H9 (cell line): ENCODE measurements around the gene SNX12. TPM values are rescaled to one million over a fixed set of nuclear protein-coding genes. Genes with fewer than 3 reads are reported as not detected.

Experiments used
- DNase-seq: peaks from one replicate; pipeline ENCODE4 v3.0.0-alpha.2; 2017
- H2AFZ ChIP-seq: one replicate; pipeline ENCODE4 v1.6.1; 2013; ENCODE audit warnings: mild to moderate bottlenecking, low read length, control low read depth, moderate library complexity
- H2AK5ac ChIP-seq: 2 replicates; pipeline ENCODE4 v1.6.1; 2013; ENCODE audit warnings: low read length, control low read depth, mixed read lengths; ENCODE audit not compliant: insufficient read length
- H2BK120ac ChIP-seq: one replicate; pipeline ENCODE4 v1.6.1; 2013; ENCODE audit warnings: low read depth, mild to moderate bottlenecking, low read length, control low read depth, inconsistent platforms; ENCODE audit not compliant: poor library complexity, severe bottlenecking
- H2BK12ac ChIP-seq: 2 replicates; pipeline ENCODE4 v1.6.1; 2013; ENCODE audit warnings: low read length, control low read depth, mixed read lengths, low read depth; ENCODE audit not compliant: insufficient read length
- H2BK15ac ChIP-seq: 2 replicates; pipeline ENCODE4 v1.6.1; 2013; ENCODE audit warnings: low read depth, low read length, control low read depth
- H2BK20ac ChIP-seq: one replicate; pipeline ENCODE4 v1.6.1; 2013; ENCODE audit warnings: low read depth, mild to moderate bottlenecking, low read length, control low read depth, inconsistent platforms; ENCODE audit not compliant: poor library complexity, severe bottlenecking
- H2BK5ac ChIP-seq: 2 replicates; pipeline ENCODE4 v1.6.1; 2013; ENCODE audit warnings: low read length, control low read depth, mixed read lengths; ENCODE audit not compliant: insufficient read length
- H3K14ac ChIP-seq: 2 replicates; pipeline ENCODE4 v1.6.1; 2013; ENCODE audit warnings: low read length, control low read depth; ENCODE audit not compliant: insufficient read depth
- H3K18ac ChIP-seq: 2 replicates; pipeline ENCODE4 v1.6.1; 2013; ENCODE audit warnings: low read depth, mild to moderate bottlenecking, mixed read lengths, low read length, control low read depth; ENCODE audit not compliant: insufficient read length
- H3K23ac ChIP-seq: 2 replicates; pipeline ENCODE4 v1.6.1; 2013; ENCODE audit warnings: low read length, control low read depth, mixed read lengths, low read depth; ENCODE audit not compliant: insufficient read length
- H3K23me2 ChIP-seq: 2 replicates; pipeline ENCODE4 v1.6.1; 2013; ENCODE audit warnings: low read depth, mild to moderate bottlenecking, mixed read lengths, low read length, control low read depth; ENCODE audit not compliant: insufficient read length, poor library complexity, severe bottlenecking
- H3K27ac ChIP-seq: 2 replicates; pipeline ENCODE4 v1.5.1; 2013; ENCODE audit warnings: low read length, control low read depth, mixed read lengths, low read depth; ENCODE audit not compliant: insufficient read length
- H3K27me3 ChIP-seq: 2 replicates; pipeline ENCODE4 v1.6.1; 2013; ENCODE audit warnings: low read length, control low read depth, inconsistent platforms; ENCODE audit not compliant: insufficient read depth
- H3K4ac ChIP-seq: 2 replicates; pipeline ENCODE4 v1.6.1; 2013; ENCODE audit warnings: low read depth, mild to moderate bottlenecking, control low read depth, inconsistent platforms, low read length, moderate library complexity
- H3K4me1 ChIP-seq: 2 replicates; pipeline ENCODE4 v1.6.1; 2013; ENCODE audit warnings: low read length, control low read depth, inconsistent platforms; ENCODE audit not compliant: insufficient read depth
- H3K4me2 ChIP-seq: 2 replicates; pipeline ENCODE4 v1.6.1; 2013; ENCODE audit warnings: low read length, control low read depth, mixed read lengths; ENCODE audit not compliant: insufficient read length, insufficient read depth
- H3K56ac ChIP-seq: 2 replicates; pipeline ENCODE4 v1.6.1; 2013; ENCODE audit warnings: low read depth, mild to moderate bottlenecking, mixed read lengths, low read length, control low read depth; ENCODE audit not compliant: insufficient read length
- H3K79me1 ChIP-seq: 2 replicates; pipeline ENCODE4 v1.6.1; 2013; ENCODE audit warnings: low read depth, mild to moderate bottlenecking, moderate library complexity, low read length, control low read depth, inconsistent platforms; ENCODE audit not compliant: insufficient read depth, poor library complexity, severe bottlenecking
- H3K79me2 ChIP-seq: 2 replicates; pipeline ENCODE4 v1.6.1; 2013; ENCODE audit warnings: low read length, control low read depth, inconsistent platforms; ENCODE audit not compliant: insufficient read depth
- H3K9ac ChIP-seq: 2 replicates; pipeline ENCODE4 v1.6.1; 2013; ENCODE audit warnings: low read length, control low read depth, mixed read lengths; ENCODE audit not compliant: insufficient read length; ENCODE audit errors: extremely low read depth
- H3K9me3 ChIP-seq: one replicate; pipeline ENCODE4 v1.6.1; 2013; ENCODE audit warnings: low read depth, low read length, inconsistent platforms; ENCODE audit not compliant: control insufficient read depth
- H3T11ph ChIP-seq: one replicate; pipeline ENCODE4 v1.6.1; 2013; ENCODE audit warnings: mild to moderate bottlenecking, low read length, control low read depth, inconsistent platforms
- H4K20me1 ChIP-seq: one replicate; pipeline ENCODE4 v1.6.1; 2013; ENCODE audit not compliant: control insufficient read depth, insufficient read length, insufficient read depth
- H4K5ac ChIP-seq: 2 replicates; pipeline ENCODE4 v1.6.1; 2013; ENCODE audit warnings: low read depth, mild to moderate bottlenecking, mixed read lengths, low read length, control low read depth; ENCODE audit not compliant: insufficient read length
- H4K8ac ChIP-seq: replicated peaks from 2 replicates; pipeline ENCODE4 v1.6.1; 2013; ENCODE audit warnings: low read length, control low read depth, mixed read lengths, low read depth; ENCODE audit not compliant: insufficient read length
- H4K91ac ChIP-seq: 2 replicates; pipeline ENCODE4 v1.6.1; 2013; ENCODE audit warnings: low read depth, mild to moderate bottlenecking, moderate library complexity, mixed read lengths, low read length, control low read depth; ENCODE audit not compliant: insufficient read length
- H3K27ac Mint-ChIP-seq, 3 experiments: 2 replicates in 2 of 3; 3 replicates in 1 of 3; pipeline ENCODE4 v1.8.0; 2020 to 2021; ENCODE audit warnings: mixed read lengths in 3 of 3, mild to moderate bottlenecking in 1 of 3, moderate library complexity in 1 of 3
- H3K27me3 Mint-ChIP-seq: 2 replicates; pipeline ENCODE4 v1.8.0; 2021; ENCODE audit warnings: low read depth, mild to moderate bottlenecking, moderate library complexity, mixed read lengths
- H3K36me3 Mint-ChIP-seq, 3 experiments: 2 replicates in 2 of 3; 3 replicates in 1 of 3; pipeline ENCODE4 v1.8.0; 2020 to 2021; ENCODE audit warnings: low read depth in 3 of 3, mixed read lengths in 3 of 3; ENCODE audit not compliant: insufficient read depth in 1 of 3
- H3K4me1 Mint-ChIP-seq, 2 experiments: 2 replicates each; pipeline ENCODE4 v1.8.0; 2020; ENCODE audit warnings: mixed read lengths in 2 of 2
- H3K4me3 Mint-ChIP-seq, 2 experiments: 2 replicates in 1 of 2; 3 replicates in 1 of 2; pipeline ENCODE4 v1.8.0; 2020 to 2021; ENCODE audit warnings: mild to moderate bottlenecking in 2 of 2, mixed read lengths in 2 of 2, moderate library complexity in 1 of 2
- H3K9me3 Mint-ChIP-seq, 2 experiments: 2 replicates in 1 of 2; 3 replicates in 1 of 2; pipeline ENCODE4 v1.8.0; 2020; ENCODE audit warnings: mild to moderate bottlenecking in 2 of 2, mixed read lengths in 2 of 2, moderate library complexity in 1 of 2
- WGBS: extraction: QIAGEN DNeasy Blood & Tissue Kit; methylation state at CpG from one replicate; pipeline ENCODE4 v1.1.7; 2013; ENCODE audit warnings: missing lambda C conversion rate, low lambda C conversion rate, mixed read lengths; ENCODE audit not compliant: insufficient read length; ENCODE audit errors: extremely low coverage; 5-methylcytosine and 5-hydroxymethylcytosine counted together
- total RNA-seq: library from RNA; stranded (reverse); gene quantifications from 2 replicates; pipeline ENCODE4 v1.2.1, GENCODE V29; 2021
- TF ChIP-seq, protein P1 (sequence below): fragments of 200-600 bp; sonication (generic); conservative IDR thresholded peaks from 3 replicates; pipeline ENCODE4 v1.8.0; 2021; ENCODE audit warnings: antibody characterized with exemption, mild to moderate bottlenecking

The SNX12 gene
- total RNA-seq, 1 experiment from 2014 or later, result 69.1 TPM

DNA sequence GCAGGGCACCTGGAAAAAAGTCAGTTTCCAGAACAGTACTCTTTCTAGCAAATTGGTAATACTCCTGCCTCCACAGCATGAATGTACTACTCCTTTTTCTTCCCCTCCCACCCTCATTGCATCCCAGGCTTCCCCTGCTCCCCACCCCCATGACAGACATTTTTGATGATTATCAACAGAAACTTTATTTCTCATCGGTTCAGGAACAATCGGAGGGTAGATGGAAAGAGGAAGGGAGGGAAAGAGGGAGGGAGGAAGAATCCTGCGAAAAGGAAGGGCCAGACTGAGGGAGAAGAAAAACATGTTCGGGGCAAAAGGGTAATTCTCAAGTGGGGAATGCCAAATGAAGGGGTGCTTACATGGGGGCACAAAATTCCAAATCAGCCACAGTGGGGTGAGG is 39.1 kb upstream of the SNX12 start:
- H3K4me3 Mint-ChIP-seq, result no peak overlapping the region
- WGBS, result no CpG with 5 or more reads among the region's 4 CpGs

More for the DNA sequence above, 39.1 kb upstream of the SNX12 start:
- H3K18ac ChIP-seq, result no peak overlapping the region
- H3K23ac ChIP-seq, result no peak overlapping the region
- no peaks in the 10 kb centered on the region for H3K79me2 ChIP-seq
- no peaks in the 10 kb centered on the region for H3K23me2 ChIP-seq
- no peak overlapping the region for H2BK120ac ChIP-seq
- no peak overlapping the region for H3K27ac ChIP-seq
- no peaks in the 10 kb centered on the region for H3K79me1 ChIP-seq
- no peak overlapping the region for H3K56ac ChIP-seq
- H2AFZ ChIP-seq, result no peak overlapping the region
- H3K36me3 Mint-ChIP-seq, result peaks cover 2 to 8% (median 5%) of the 10 kb centered on the region in 3 experiments; a peak in 3 of 7 replicates
- H3K27ac Mint-ChIP-seq, result no peak overlapping the region
- no peak overlapping the region for H4K8ac ChIP-seq
- no peak overlapping the region for H2BK15ac ChIP-seq
- no peak overlapping the region for H2BK12ac ChIP-seq
- H3K9me3 ChIP-seq, result peaks cover 20% of the 10 kb centered on the region
- H4K20me1 ChIP-seq, result no peaks in the 10 kb centered on the region
- no peak overlapping the region for H4K5ac ChIP-seq
- DNase-seq, result no peak
- no peak overlapping the region for H3K9ac ChIP-seq
- no peaks in the 10 kb centered on the region for H3K27me3 ChIP-seq
- no peak overlapping the region for H2BK5ac ChIP-seq
- no peak overlapping the region for H3K4ac ChIP-seq
- no peak overlapping the region for H2BK20ac ChIP-seq
- H3K4me2 ChIP-seq, result no peak overlapping the region
- H3K27me3 Mint-ChIP-seq, result peaks cover 58% of the 10 kb centered on the region
- peaks cover 5% of the 10 kb centered on the region; the same call in 1 of the 2 replicates for H3K4me1 ChIP-seq
- H4K91ac ChIP-seq, result no peak overlapping the region
- H3K4me1 Mint-ChIP-seq, result peaks cover 20 to 39% of the 10 kb centered on the region in 2 experiments
- no peak overlapping the region for H2AK5ac ChIP-seq
- H3K9me3 Mint-ChIP-seq, result peaks cover 80 to 86% of the 10 kb centered on the region in 2 experiments
- TF ChIP-seq, protein P1, sequence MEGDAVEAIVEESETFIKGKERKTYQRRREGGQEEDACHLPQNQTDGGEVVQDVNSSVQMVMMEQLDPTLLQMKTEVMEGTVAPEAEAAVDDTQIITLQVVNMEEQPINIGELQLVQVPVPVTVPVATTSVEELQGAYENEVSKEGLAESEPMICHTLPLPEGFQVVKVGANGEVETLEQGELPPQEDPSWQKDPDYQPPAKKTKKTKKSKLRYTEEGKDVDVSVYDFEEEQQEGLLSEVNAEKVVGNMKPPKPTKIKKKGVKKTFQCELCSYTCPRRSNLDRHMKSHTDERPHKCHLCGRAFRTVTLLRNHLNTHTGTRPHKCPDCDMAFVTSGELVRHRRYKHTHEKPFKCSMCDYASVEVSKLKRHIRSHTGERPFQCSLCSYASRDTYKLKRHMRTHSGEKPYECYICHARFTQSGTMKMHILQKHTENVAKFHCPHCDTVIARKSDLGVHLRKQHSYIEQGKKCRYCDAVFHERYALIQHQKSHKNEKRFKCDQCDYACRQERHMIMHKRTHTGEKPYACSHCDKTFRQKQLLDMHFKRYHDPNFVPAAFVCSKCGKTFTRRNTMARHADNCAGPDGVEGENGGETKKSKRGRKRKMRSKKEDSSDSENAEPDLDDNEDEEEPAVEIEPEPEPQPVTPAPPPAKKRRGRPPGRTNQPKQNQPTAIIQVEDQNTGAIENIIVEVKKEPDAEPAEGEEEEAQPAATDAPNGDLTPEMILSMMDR, result no peak
- no peak overlapping the region for H3K14ac ChIP-seq
- no peak overlapping the region for H3T11ph ChIP-seq
